Measurements from ENCODE around the gene PTPN7.

GRCh38 chr1:202131956-202132821 is 28.2 kb downstream of the PTPN7 start:
- no peak for TF ChIP-seq SMC3 (IDR thresholded peaks at IDR 0.05; ENCODE audit: borderline replicate concordance, low read length)
- no peak for TF ChIP-seq CEBPB (IDR thresholded peaks at IDR 0.05; ENCODE audit: borderline replicate concordance in 1 of 2, low read depth in 2 of 2, low read length in 2 of 2)
- TF ChIP-seq, protein P1, sequence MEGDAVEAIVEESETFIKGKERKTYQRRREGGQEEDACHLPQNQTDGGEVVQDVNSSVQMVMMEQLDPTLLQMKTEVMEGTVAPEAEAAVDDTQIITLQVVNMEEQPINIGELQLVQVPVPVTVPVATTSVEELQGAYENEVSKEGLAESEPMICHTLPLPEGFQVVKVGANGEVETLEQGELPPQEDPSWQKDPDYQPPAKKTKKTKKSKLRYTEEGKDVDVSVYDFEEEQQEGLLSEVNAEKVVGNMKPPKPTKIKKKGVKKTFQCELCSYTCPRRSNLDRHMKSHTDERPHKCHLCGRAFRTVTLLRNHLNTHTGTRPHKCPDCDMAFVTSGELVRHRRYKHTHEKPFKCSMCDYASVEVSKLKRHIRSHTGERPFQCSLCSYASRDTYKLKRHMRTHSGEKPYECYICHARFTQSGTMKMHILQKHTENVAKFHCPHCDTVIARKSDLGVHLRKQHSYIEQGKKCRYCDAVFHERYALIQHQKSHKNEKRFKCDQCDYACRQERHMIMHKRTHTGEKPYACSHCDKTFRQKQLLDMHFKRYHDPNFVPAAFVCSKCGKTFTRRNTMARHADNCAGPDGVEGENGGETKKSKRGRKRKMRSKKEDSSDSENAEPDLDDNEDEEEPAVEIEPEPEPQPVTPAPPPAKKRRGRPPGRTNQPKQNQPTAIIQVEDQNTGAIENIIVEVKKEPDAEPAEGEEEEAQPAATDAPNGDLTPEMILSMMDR (IDR thresholded peaks at IDR 0.05 in 2 of 3, conservative IDR thresholded peaks at IDR 0.05 in 1 of 3; ENCODE audit: control insufficient read depth in 2 of 3, extremely low read depth in 1 of 3, insufficient read depth in 1 of 3, low read depth in 3 of 3, low read length in 3 of 3): no peak
- no peak for TF ChIP-seq WRNIP1 (IDR thresholded peaks at IDR 0.05; ENCODE audit: borderline replicate concordance, low read depth, low read length)
- TF ChIP-seq FOS (IDR thresholded peaks at IDR 0.05; ENCODE audit: borderline replicate concordance, extremely low read depth, insufficient read length): no peak
- TF ChIP-seq, protein P2, sequence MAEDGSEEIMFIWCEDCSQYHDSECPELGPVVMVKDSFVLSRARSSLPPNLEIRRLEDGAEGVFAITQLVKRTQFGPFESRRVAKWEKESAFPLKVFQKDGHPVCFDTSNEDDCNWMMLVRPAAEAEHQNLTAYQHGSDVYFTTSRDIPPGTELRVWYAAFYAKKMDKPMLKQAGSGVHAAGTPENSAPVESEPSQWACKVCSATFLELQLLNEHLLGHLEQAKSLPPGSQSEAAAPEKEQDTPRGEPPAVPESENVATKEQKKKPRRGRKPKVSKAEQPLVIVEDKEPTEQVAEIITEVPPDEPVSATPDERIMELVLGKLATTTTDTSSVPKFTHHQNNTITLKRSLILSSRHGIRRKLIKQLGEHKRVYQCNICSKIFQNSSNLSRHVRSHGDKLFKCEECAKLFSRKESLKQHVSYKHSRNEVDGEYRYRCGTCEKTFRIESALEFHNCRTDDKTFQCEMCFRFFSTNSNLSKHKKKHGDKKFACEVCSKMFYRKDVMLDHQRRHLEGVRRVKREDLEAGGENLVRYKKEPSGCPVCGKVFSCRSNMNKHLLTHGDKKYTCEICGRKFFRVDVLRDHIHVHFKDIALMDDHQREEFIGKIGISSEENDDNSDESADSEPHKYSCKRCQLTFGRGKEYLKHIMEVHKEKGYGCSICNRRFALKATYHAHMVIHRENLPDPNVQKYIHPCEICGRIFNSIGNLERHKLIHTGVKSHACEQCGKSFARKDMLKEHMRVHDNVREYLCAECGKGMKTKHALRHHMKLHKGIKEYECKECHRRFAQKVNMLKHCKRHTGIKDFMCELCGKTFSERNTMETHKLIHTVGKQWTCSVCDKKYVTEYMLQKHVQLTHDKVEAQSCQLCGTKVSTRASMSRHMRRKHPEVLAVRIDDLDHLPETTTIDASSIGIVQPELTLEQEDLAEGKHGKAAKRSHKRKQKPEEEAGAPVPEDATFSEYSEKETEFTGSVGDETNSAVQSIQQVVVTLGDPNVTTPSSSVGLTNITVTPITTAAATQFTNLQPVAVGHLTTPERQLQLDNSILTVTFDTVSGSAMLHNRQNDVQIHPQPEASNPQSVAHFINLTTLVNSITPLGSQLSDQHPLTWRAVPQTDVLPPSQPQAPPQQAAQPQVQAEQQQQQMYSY (CRISPR knock-in tag; IDR thresholded peaks at IDR 0.05): no peak
- TF ChIP-seq, protein P3, sequence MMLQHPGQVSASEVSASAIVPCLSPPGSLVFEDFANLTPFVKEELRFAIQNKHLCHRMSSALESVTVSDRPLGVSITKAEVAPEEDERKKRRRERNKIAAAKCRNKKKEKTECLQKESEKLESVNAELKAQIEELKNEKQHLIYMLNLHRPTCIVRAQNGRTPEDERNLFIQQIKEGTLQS (IDR thresholded peaks at IDR 0.05; ENCODE audit: borderline replicate concordance, extremely low read depth, low read depth, low read length): no peak
- no peak for TF ChIP-seq SRF (IDR thresholded peaks at IDR 0.05; ENCODE audit: low read depth in 2 of 2, low read length in 2 of 2)
- no peak for TF ChIP-seq KDM1A (IDR thresholded peaks at IDR 0.05; ENCODE audit: borderline replicate concordance)
- TF ChIP-seq POLR2AphosphoS5 (IDR thresholded peaks at IDR 0.05; ENCODE audit: low read length): no peak
